B cell (primary cell): ENCODE results near the gene CDC42SE1. TPM values are rescaled to one million over a fixed set of nuclear protein-coding genes. Genes with fewer than 3 reads are reported as not detected.

Experiments used
- ATAC-seq: fragments of 200-7000 bp; cut with Tn5 transposase; one replicate; pipeline ENCODE4 v1.10.0; 2021; ENCODE audit warnings: low read depth, mild to moderate bottlenecking, moderate number of reproducible peaks, moderate library complexity
- CTCF ChIA-PET: fragments of 350-600 bp; sonication (Branson Sonifier 250); formaldehyde crosslinking; loops from one replicate; lab custom pipeline; 2021; ENCODE audit warnings: antibody characterized with exemption, inconsistent platforms; lab: Charles Lee
- POLR2A ChIA-PET: fragments of 350-600 bp; sonication (Branson Sonifier 250); formaldehyde crosslinking; loops from one replicate; lab custom pipeline; 2021; ENCODE audit warnings: antibody characterized with exemption; lab: Charles Lee
- DNase-seq: peaks from one replicate; pipeline ENCODE4 v3.0.0; 2013
- H2AFZ ChIP-seq: 2 replicates; pipeline ENCODE4 v1.6.1; 2012; ENCODE audit warnings: mild to moderate bottlenecking, low read depth, low read length; ENCODE audit not compliant: insufficient read depth, poor library complexity, severe bottlenecking
- H3K27ac ChIP-seq, 2 donors: 1 replicate in 1 of 2; 2 replicates in 1 of 2; pipeline ENCODE4 v1.5.1; 2012 to 2013; ENCODE audit warnings: low read length in 2 of 2, mild to moderate bottlenecking in 2 of 2, moderate library complexity in 1 of 2
- H3K27me3 ChIP-seq, 4 experiments: fragments of 200-600 bp in 1 of 4; sonication (generic) in 1 of 4; replicated peaks in 1 of 4; 1 replicate in 2 of 4; 2 replicates in 2 of 4; pipeline versions ENCODE4 v1.6.1 to v1.7.0; 2013 to 2016; ENCODE audit warnings: low read length in 3 of 4, mild to moderate bottlenecking in 2 of 4, mixed read lengths in 1 of 4, moderate library complexity in 1 of 4; ENCODE audit not compliant: insufficient read depth in 4 of 4, control insufficient read depth in 3 of 4; ENCODE audit errors: control extremely low read depth in 1 of 4
- H3K36me3 ChIP-seq, 2 experiments: replicated peaks in 1 of 2; 1 replicate in 1 of 2; 2 replicates in 1 of 2; pipeline versions ENCODE4 v1.6.1 to v1.7.1; 2013; ENCODE audit warnings: low read length in 1 of 2; ENCODE audit not compliant: insufficient read depth in 2 of 2, control insufficient read depth in 1 of 2; ENCODE audit errors: control extremely low read depth in 1 of 2, extremely low read depth in 1 of 2
- H3K4me1 ChIP-seq, 2 donors: fragments of 200-600 bp in 1 of 2; sonication (generic) in 1 of 2; 1 replicate in 1 of 2; 2 replicates in 1 of 2; pipeline versions ENCODE4 v1.5.1 to v1.6.1; 2013 to 2017; ENCODE audit warnings: low read length in 2 of 2; ENCODE audit not compliant: control insufficient read depth in 2 of 2, insufficient read depth in 2 of 2
- H3K4me2 ChIP-seq: replicated peaks from 2 replicates; pipeline ENCODE3; 2012; ENCODE audit warnings: mild to moderate bottlenecking, low read depth, low read length; ENCODE audit not compliant: poor library complexity, severe bottlenecking
- H3K4me3 ChIP-seq, 5 experiments: fragments of 200-600 bp in 1 of 5; sonication (generic) in 1 of 5; 1 replicate in 3 of 5; 2 replicates in 2 of 5; pipeline versions ENCODE4 v1.5.1 to v1.7.0; 2011 to 2016; ENCODE audit warnings: low read length in 4 of 5, mild to moderate bottlenecking in 4 of 5, low read depth in 2 of 5, control low read depth in 1 of 5, moderate library complexity in 1 of 5; ENCODE audit not compliant: insufficient read depth in 1 of 5; ENCODE audit errors: control extremely low read depth in 1 of 5, extremely low read depth in 1 of 5
- H3K79me2 ChIP-seq: fragments of 200-600 bp; sonication (generic); one replicate; pipeline ENCODE4 v1.6.0; 2016; ENCODE audit warnings: low read length; ENCODE audit not compliant: control insufficient read depth, insufficient read depth
- H3K9ac ChIP-seq: fragments of 200-600 bp; sonication (generic); 2 replicates; pipeline ENCODE4 v1.6.1; 2017; ENCODE audit warnings: mild to moderate bottlenecking, low read length, moderate library complexity
- H3K9me3 ChIP-seq, 3 donors: one replicate each; pipeline versions ENCODE4 v1.6.1 to v1.7.1; 2013; ENCODE audit warnings: low read length in 2 of 3; ENCODE audit not compliant: control insufficient read depth in 2 of 3, insufficient read depth in 1 of 3; ENCODE audit errors: control extremely low read depth in 1 of 3
- H4K20me1 ChIP-seq: 2 replicates; pipeline ENCODE4 v1.6.0; 2012; ENCODE audit warnings: mild to moderate bottlenecking, low read length; ENCODE audit not compliant: insufficient read depth, control insufficient read depth, poor library complexity, severe bottlenecking
- H3K27ac Mint-ChIP-seq: one replicate; pipeline ENCODE4 v1.8.0; 2021; ENCODE audit warnings: mixed read lengths
- H3K27me3 Mint-ChIP-seq: one replicate; pipeline ENCODE4 v1.8.0; 2021; ENCODE audit warnings: mixed read lengths
- H3K4me1 Mint-ChIP-seq: one replicate; pipeline ENCODE4 v1.8.0; 2021; ENCODE audit warnings: mixed read lengths
- H3K4me3 Mint-ChIP-seq: one replicate; pipeline ENCODE4 v1.8.0; 2021; ENCODE audit warnings: mixed read lengths
- H3K9me3 Mint-ChIP-seq: one replicate; pipeline ENCODE4 v1.8.0; 2022; ENCODE audit warnings: mixed read lengths; ENCODE audit not compliant: insufficient read depth
- CTCF ChIP-seq: fragments of 200-600 bp; IDR thresholded peaks from one replicate; pipeline ENCODE4 v1.8.0; 2022; ENCODE audit warnings: antibody characterized with exemption, mild to moderate bottlenecking
- EZH2 ChIP-seq: IDR thresholded peaks from 2 replicates; pipeline ENCODE4 v1.6.1; 2012; ENCODE audit warnings: borderline replicate concordance, low read depth, mild to moderate bottlenecking, moderate library complexity, low read length; ENCODE audit not compliant: insufficient read depth, poor library complexity, severe bottlenecking
- WGBS: methylation state at CpG from one replicate; pipeline ENCODE4 v1.1.5; 2013; ENCODE audit warnings: missing lambda C conversion rate; ENCODE audit not compliant: insufficient coverage; 5-methylcytosine and 5-hydroxymethylcytosine counted together
- intact Hi-C: fragments of 100-400 bp; cut with micrococcal nuclease; formaldehyde crosslinking; loops from one replicate; pipeline ENCODE4 v1.10.0; 2022
- polyA plus RNA-seq: library from polyadenylated mRNA; depleted of rRNA; stranded (reverse); fragments of >200 nt; gene quantifications from 2 replicates; pipeline ENCODE4 v1.2.3, GENCODE V29; 2012
- total RNA-seq, 2 donors: library from RNA; stranded (reverse); fragments of 120-200 nt in 1 of 2; gene quantifications; 1 replicate in 1 of 2; 2 replicates in 1 of 2; pipeline versions ENCODE4 v1.2.3 to v1.2.4, GENCODE V29; 2013 to 2022

Gene CDC42SE1
- total and polyA plus RNA-seq, 2 donors (not counting 1 experiment from before 2014, with no cell fraction given) = 238 to 366 TPM

- H3K27me3 Mint-ChIP-seq = no peaks in the 10 kb centered on the region
- WGBS = no CpG with 5 or more reads among the region's 2 CpGs
- peaks cover 0 to 58% of the 10 kb centered on the region in 2 experiments for H3K36me3 ChIP-seq
- CTCF ChIA-PET = interaction anchor here (0.7 to 5.7 kb wide), 3 partner anchors 8 to 431 kb away, joined by 3 to 63 read pairs (median 18); partner anchors contain the start of genes CDC42SE1, GABPB2 and MLLT11
- POLR2A ChIA-PET = interaction anchor here (0.6 to 1.2 kb wide), 4 partner anchors 8 to 311 kb away, joined by 3 to 8 read pairs (median 4); partner anchors contain the start of genes CDC42SE1 and MLLT11
- DNase-seq = no peak
- no peak overlapping the region for H3K4me2 ChIP-seq
- peaks cover 12% of the 10 kb centered on the region for H4K20me1 ChIP-seq
- intact Hi-C loops = no loop called here
- H3K9me3 Mint-ChIP-seq = no peaks in the 10 kb centered on the region
- TF ChIP-seq CTCF = no peak
- no peak for TF ChIP-seq EZH2
- H3K4me1 ChIP-seq = peaks cover 42 to 52% of the 10 kb centered on the region in 2 donors
- H3K79me2 ChIP-seq = peaks cover 25% of the 10 kb centered on the region
- ATAC-seq = no peak
- no peak overlapping the region for H3K9ac ChIP-seq
- no peak overlapping the region for H3K4me3 ChIP-seq
- H3K27ac Mint-ChIP-seq = peak overlapping the region; percentile 44
- H3K9me3 ChIP-seq = no peaks in the 10 kb centered on the region
- no peak overlapping the region for H3K4me3 Mint-ChIP-seq
- H2AFZ ChIP-seq = no peak overlapping the region
- no peaks in the 10 kb centered on the region for H3K27me3 ChIP-seq
- peak overlapping the region in 1 of 2 donors; percentile 44 for H3K27ac ChIP-seq
- peaks cover 56% of the 10 kb centered on the region for H3K4me1 Mint-ChIP-seq
Observed at GRCh38 chr1:151051356-151052009, 7.9 kb downstream of the CDC42SE1 start.
